Lower leg skin (tissue), 4 donors: ENCODE measurements around the gene DIP2C. TPM values are rescaled to one million over a fixed set of nuclear protein-coding genes. Genes with fewer than 3 reads are reported as not detected.
A peak's percentile ranks its signal among the peaks of the same experiment; 100 is the strongest.

Experiments
- DNase-seq, 2 donors: peaks; one replicate each; pipeline ENCODE4 v3.0.0-alpha.2; 2019; ENCODE audit warnings: low spot score in 2 of 2
- H3K4me3 ChIP-seq: fragments of 200-600 bp; sonication (generic); 2 replicates; pipeline ENCODE4 v1.5.1; 2017; ENCODE audit warnings: mild to moderate bottlenecking, low read depth; ENCODE audit not compliant: poor library complexity, severe bottlenecking
- POLR2A ChIP-seq, 2 donors: fragments of 450-650 bp; IDR thresholded peaks; one replicate each; pipeline ENCODE4 v1.6.1; 2016 to 2017; ENCODE audit warnings: antibody characterized with exemption in 2 of 2, mild to moderate bottlenecking in 1 of 2, moderate library complexity in 1 of 2
- WGBS, 2 donors: methylation state at CpG; one replicate each; pipeline ENCODE4 v1.1.5; 2018; 5-methylcytosine and 5-hydroxymethylcytosine counted together
- intact Hi-C: fragments of 100-400 bp; cut with DNase I; formaldehyde crosslinking; loops from one replicate; pipeline ENCODE4 v1.15.0; 2023; ENCODE audit warnings: low total_unique reads
- total RNA-seq, 4 donors: library from RNA; depleted of rRNA; stranded (reverse); fragments of >200 nt; gene quantifications; one replicate each; pipeline ENCODE4 v1.1.0, GENCODE V29; 2016
- TF ChIP-seq, protein P1 (sequence below), 3 donors: fragments of 450-650 bp; IDR thresholded peaks; one replicate each; pipeline ENCODE4 v1.5.1; 2016; ENCODE audit warnings: antibody characterized with exemption in 3 of 3, mild to moderate bottlenecking in 3 of 3, moderate library complexity in 2 of 3

Gene DIP2C, protein sequence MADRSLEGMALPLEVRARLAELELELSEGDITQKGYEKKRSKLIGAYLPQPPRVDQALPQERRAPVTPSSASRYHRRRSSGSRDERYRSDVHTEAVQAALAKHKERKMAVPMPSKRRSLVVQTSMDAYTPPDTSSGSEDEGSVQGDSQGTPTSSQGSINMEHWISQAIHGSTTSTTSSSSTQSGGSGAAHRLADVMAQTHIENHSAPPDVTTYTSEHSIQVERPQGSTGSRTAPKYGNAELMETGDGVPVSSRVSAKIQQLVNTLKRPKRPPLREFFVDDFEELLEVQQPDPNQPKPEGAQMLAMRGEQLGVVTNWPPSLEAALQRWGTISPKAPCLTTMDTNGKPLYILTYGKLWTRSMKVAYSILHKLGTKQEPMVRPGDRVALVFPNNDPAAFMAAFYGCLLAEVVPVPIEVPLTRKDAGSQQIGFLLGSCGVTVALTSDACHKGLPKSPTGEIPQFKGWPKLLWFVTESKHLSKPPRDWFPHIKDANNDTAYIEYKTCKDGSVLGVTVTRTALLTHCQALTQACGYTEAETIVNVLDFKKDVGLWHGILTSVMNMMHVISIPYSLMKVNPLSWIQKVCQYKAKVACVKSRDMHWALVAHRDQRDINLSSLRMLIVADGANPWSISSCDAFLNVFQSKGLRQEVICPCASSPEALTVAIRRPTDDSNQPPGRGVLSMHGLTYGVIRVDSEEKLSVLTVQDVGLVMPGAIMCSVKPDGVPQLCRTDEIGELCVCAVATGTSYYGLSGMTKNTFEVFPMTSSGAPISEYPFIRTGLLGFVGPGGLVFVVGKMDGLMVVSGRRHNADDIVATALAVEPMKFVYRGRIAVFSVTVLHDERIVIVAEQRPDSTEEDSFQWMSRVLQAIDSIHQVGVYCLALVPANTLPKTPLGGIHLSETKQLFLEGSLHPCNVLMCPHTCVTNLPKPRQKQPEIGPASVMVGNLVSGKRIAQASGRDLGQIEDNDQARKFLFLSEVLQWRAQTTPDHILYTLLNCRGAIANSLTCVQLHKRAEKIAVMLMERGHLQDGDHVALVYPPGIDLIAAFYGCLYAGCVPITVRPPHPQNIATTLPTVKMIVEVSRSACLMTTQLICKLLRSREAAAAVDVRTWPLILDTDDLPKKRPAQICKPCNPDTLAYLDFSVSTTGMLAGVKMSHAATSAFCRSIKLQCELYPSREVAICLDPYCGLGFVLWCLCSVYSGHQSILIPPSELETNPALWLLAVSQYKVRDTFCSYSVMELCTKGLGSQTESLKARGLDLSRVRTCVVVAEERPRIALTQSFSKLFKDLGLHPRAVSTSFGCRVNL (N-terminal part only)
- 10 to 100 TPM in 3 of 4 donors, 1 to 10 TPM in 1; 6.2 to 14.7 (median 10.6) TPM for total RNA-seq

DNA sequence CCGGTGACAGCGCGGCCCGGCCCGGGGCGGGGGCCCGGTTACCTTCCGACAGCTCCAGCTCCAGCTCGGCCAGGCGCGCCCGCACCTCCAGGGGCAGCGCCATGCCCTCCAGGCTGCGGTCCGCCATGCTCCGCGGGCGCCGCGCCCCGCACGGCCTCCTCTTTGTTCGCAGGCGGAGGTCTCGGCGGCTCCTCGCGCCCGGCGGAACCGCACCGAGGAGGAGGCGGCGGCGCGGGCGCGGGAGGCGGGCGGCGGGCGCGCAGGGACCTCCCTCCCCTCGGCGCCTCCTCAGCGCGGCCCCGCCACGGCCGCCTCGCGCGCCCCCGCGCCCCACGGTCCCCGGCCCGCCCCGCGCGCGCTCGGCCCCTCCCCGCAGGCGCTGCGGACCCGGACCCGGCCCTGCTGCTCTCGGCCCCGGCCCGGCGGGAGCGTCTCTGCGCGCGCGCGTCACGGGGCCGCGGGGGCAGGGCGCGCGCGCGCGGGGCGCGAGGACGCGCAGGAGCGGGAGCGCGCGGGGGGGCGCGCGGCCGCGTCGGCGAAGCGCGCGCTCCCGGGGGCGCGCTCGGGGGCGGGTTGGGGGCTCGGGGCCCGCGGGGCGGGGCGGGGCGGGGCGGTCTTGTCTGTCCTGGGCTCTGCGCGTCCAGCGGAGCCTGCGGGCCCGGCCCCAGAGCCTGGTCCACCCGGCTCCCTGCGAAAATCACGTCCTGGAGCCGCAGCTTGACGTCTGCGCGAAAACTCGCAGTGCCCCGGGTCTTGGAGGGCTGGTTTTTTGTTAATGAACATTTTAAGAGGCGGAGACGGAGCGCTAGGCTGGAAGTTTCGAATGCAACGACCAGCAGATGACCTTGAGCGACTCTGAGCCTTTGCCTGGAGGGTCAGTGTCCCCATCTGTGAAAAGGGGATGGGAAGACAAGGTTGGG lies at the start of gene DIP2C:
DIP2C (minus strand) TSS at position 217 of the 920 bp plus-strand sequence; CDS start at position 127, 90 bp downstream.
- intact Hi-C loops = no loop called here
- peak within 1 kb of the TSS; percentile 63 for H3K4me3 ChIP-seq
- DNase-seq = peak in 1 of 2 donors; percentile 92
- 6 to 9% methylated on average over 13 to 17 of the region's 137 CpGs for WGBS, 2 donors
- no peak for TF ChIP-seq POLR2A (IDR thresholded peaks at IDR 0.05)
- TF ChIP-seq, protein P1, sequence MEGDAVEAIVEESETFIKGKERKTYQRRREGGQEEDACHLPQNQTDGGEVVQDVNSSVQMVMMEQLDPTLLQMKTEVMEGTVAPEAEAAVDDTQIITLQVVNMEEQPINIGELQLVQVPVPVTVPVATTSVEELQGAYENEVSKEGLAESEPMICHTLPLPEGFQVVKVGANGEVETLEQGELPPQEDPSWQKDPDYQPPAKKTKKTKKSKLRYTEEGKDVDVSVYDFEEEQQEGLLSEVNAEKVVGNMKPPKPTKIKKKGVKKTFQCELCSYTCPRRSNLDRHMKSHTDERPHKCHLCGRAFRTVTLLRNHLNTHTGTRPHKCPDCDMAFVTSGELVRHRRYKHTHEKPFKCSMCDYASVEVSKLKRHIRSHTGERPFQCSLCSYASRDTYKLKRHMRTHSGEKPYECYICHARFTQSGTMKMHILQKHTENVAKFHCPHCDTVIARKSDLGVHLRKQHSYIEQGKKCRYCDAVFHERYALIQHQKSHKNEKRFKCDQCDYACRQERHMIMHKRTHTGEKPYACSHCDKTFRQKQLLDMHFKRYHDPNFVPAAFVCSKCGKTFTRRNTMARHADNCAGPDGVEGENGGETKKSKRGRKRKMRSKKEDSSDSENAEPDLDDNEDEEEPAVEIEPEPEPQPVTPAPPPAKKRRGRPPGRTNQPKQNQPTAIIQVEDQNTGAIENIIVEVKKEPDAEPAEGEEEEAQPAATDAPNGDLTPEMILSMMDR (IDR thresholded peaks at IDR 0.05) = no peak

DNA sequence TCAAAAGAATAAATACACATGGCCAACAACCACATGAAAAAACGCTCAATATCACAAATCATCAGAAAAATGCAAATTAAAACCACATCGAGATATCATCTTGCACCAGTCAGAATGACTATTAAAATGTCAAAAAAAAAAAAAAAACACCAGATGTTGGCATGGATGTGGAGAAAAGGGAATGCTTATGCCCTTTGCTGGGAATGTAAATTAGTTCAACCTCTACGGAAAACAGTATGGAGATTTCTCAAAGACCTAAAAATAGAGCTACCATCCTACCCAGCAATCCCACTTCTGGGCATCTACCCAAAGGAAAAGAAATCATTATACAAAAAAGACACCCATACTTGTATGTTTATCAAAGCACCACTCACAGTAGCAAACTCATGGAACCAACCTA lies 45.0 kb upstream of the DIP2C start:
- TF ChIP-seq, protein P1 (IDR thresholded peaks at IDR 0.05) = no peak
- TF ChIP-seq POLR2A (IDR thresholded peaks at IDR 0.05) = no peak
- DNase-seq = no peak
- no peak overlapping the region for H3K4me3 ChIP-seq
- WGBS, 2 donors = 40 to 52% methylated on average over 3 of the region's 3 CpGs
- intact Hi-C loops = no loop called here

DNA sequence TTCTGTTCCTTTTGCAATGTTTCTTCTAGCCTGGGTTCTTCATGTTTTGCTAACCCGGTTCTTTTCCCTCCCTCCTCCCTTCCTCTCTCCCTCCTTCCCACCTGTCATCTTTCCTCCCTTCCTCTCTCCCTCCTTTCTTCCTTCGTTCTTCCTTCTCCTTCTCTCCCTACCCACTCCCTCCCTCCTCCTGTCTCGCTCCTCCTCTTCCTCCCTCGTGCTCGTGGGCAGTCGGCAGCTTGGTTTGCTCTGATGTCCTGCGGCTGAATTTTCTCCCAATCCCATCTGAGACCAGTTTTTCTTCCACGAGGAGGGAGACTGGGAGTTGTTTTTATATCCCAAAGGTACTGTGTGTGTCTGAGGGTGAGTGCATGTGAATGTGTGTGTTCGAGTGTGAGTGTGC lies 43.6 kb upstream of the DIP2C start:
- DNase-seq = no peak
- WGBS, 2 donors = 72 to 73% methylated on average over 9 of the region's 9 CpGs
- intact Hi-C loops = no loop called here
- TF ChIP-seq, protein P1 (IDR thresholded peaks at IDR 0.05) = no peak
- TF ChIP-seq POLR2A (IDR thresholded peaks at IDR 0.05) = no peak
- H3K4me3 ChIP-seq = no peak overlapping the region

DNA sequence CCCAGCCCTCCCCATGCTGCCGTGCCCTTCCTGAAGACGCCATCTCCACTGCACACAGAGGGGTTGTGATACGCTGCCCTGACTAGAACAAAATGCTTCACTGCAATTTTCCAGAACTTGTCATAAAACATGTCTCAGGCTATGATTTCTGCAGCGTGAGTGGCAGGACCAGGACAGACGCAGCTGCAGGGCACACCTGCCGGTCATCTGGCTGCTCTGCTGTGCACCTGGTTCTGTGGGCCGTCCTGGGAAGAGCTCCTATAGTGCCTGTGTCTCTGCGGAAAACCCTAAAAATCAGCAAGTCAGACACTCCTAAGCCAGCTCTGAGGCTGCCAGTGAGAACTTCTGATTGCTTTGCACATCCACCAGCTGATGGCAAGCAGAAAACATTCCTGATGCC lies 39.7 kb upstream of the DIP2C start:
- TF ChIP-seq, protein P1 (IDR thresholded peaks at IDR 0.05) = no peak
- no peak for DNase-seq
- intact Hi-C loops = no loop called here

More for the DNA sequence above, 39.7 kb upstream of the DIP2C start:
- H3K4me3 ChIP-seq = no peak overlapping the region
- 48 to 59% methylated on average over 7 to 8 of the region's 8 CpGs for WGBS, 2 donors
